SU-DHL-6 (cell line): ENCODE data around the gene H3-3A.

Source experiments
- EZH2phosphoT487 ChIP-seq: fragments of 200-600 bp; sonication (generic), shearing (Covaris generic); conservative IDR thresholded peaks from 2 replicates; pipeline ENCODE4 v1.6.1; 2018; ENCODE audit warnings: mild to moderate bottlenecking, antibody characterized with exemption, low read length, moderate library complexity, mixed read lengths
- TF ChIP-seq, protein P1 (sequence below): fragments of 200-600 bp; sonication (generic); IDR thresholded peaks from one replicate; pipeline ENCODE4 v1.5.1; 2017; ENCODE audit warnings: antibody characterized with exemption, mild to moderate bottlenecking, low read length, moderate library complexity; ENCODE audit not compliant: insufficient read depth, poor library complexity, severe bottlenecking

- TF ChIP-seq, protein P1, sequence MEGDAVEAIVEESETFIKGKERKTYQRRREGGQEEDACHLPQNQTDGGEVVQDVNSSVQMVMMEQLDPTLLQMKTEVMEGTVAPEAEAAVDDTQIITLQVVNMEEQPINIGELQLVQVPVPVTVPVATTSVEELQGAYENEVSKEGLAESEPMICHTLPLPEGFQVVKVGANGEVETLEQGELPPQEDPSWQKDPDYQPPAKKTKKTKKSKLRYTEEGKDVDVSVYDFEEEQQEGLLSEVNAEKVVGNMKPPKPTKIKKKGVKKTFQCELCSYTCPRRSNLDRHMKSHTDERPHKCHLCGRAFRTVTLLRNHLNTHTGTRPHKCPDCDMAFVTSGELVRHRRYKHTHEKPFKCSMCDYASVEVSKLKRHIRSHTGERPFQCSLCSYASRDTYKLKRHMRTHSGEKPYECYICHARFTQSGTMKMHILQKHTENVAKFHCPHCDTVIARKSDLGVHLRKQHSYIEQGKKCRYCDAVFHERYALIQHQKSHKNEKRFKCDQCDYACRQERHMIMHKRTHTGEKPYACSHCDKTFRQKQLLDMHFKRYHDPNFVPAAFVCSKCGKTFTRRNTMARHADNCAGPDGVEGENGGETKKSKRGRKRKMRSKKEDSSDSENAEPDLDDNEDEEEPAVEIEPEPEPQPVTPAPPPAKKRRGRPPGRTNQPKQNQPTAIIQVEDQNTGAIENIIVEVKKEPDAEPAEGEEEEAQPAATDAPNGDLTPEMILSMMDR = no peak
- TF ChIP-seq EZH2phosphoT487 = no peak
These were observed 49.4 kb downstream of the H3-3A start for GRCh38 chr1:226111883-226112261.
